Fibroblast of skin of right biceps (primary cell): Measurements from ENCODE around the gene SORBS2.

Experiments
- DNase-seq: peaks from one replicate; pipeline ENCODE4 v3.0.0-alpha.2; 2013

Gene SORBS2

DNA sequence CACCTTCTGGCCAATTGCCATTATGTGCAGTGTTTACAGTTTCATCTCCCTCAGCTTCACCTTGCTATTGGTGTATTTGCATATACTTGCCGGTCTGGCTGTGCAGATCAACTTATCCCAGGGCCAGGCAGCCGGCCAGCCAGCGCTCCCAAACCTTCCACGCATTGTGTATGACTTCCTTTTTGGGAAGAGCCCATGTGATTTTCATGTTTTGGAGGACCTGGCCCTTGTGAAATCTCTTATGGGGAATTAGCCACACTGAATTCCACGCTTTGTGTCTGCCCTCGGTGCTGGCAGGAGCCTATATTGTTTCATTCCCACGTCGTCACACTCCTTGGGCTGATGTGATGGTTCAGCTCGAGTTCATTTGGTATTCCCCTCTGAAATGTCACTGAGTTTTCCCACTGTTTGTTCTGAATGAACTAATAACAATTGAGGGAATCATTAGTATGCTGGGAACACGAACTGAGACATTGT, 270.7 kb downstream of the SORBS2 start:
- no peak for DNase-seq

DNA sequence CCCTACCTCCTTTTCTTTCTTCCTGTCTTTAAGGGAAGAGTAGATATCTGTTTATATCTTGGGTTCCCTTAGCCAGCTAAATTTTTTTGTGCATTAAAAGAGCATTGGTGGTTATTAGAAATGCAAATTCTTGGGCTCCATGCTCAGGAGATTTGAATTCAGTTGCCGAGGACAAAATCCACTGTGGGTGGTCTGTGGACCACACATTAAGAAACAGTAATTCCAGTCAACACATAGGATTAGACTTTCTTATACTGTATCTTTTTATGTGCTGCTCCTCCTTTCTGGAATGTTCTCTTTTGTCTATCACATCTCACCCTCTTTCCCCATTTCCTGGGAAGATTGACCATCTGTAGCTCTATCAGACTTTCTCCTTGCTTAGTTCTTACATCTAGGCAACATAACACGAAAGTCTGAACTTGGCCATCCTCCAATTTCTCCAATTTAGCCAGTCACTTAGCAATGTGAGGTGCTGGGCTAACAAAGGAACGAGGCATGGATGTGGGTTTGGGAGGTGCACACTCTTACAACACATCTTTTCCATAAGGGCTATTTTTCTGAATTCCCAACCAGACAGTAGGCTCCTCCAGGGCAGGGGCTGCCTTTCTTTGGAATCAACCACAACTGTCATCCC, 271.4 kb downstream of the SORBS2 start:
- no peak for DNase-seq

DNA sequence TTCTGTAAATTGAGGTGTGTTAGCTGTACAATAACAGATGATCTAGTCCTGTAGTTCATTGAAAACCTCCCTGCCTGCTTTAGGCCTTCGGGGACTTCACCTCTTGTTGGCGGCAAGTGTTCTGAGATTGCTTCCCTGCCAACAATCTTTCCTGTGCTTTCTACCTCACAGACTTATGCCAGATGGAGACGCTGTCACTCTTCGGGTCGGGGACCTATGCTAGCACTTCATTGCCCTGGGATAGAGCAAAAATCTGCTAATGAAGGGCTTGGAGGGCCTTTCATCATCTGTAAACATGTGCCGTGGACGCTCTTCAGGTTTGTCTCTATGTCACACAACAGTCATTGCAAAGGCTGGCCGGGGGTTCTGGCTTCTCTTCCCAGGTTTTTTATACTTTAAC, 272.0 kb downstream of the SORBS2 start:
- DNase-seq = no peak

DNA sequence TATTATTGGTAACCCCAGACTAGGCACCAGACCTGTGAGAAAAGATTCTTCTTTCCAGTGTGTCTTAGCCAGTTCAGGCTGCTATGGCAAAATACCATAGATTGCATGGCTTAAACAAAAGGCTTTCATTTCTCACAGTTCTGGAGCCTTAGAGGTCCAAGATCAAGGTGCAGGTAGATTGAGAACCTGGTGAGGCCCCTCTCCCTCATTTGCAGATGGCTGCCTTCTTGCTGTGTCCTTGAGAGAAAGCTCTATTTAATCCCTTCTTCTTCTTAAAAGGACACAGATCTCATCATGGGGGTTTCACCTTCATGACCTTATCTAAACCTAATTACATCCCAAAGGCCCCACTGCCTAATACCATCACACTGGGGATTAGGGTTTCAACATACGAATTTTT, 273.2 kb downstream of the SORBS2 start:
- DNase-seq = no peak

DNA sequence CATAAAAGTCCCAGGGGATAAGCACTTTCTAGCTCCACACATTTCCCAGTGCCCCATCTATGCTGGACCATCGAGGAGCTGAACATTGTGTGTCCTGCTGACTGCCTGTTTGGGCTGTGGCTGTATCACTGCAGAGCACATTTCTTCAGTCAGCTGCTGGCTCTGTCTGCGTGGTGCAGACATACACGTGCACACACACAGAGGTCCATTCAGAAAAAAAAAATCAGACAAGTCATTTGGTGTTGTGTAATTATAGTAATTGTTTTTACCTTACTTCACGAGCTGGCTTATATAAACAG, 275.6 kb downstream of the SORBS2 start:
- no peak for DNase-seq

DNA sequence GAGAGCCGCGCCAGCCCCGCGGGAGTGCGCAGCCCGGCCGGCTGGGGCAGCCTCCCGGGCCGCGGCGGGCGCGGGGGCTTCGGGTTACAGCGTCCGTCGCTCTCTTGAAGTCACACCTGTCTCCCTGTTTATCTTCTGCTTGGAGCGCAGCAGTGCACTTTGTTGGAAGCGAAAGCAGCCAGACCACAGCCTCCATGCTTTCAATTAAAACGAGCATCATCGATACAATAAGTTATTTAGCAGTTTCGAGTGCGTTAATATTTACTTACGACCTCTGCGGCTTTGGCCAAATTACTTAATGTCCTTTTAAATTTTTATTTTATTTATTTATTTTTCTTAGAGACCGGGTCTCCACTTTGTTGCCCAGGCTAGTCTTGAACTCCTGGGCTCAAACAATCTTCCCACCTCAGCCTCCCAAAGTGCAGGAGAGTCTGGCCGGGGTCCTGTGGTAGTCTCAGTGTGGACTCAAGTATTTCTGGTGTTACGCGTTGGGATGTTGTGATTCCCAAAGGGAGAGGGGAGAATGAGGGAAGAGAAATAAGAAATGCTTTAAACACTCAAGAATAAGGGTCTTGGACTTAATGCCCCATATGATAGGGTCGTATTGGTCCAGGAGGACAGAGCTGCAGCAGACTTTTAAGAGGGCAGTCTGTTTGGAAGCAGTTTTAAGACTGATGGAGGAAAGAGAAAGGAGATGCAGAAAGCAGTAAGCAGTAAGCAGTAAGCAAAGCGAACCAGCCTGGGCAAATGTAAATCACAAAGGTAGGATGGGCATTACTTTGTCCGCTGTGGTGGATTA, 276.2 kb downstream of the SORBS2 start:
- DNase-seq = no peak
